ENCODE measurements around the gene EIF4E2.

EIF4E2 gene

GRCh38 chr2:232537499-232537898, 13.0 kb upstream of the EIF4E2 start:
- Histone ChIP-seq H3K27me3 (ENCODE audit: control insufficient read depth in 1 of 2, insufficient read depth in 2 of 2, low read length in 2 of 2) (peaks cover 0 to 5% of the 10 kb centered on the region in 2 donors), H3K27ac (ENCODE audit: low read depth, low read length) (no peak overlapping the region), H3K4me1 (ENCODE audit: control insufficient read depth in 1 of 2, insufficient read depth in 2 of 2, low read length in 2 of 2) (no peaks in the 10 kb centered on the region), H3K4me3 (ENCODE audit: low read depth in 1 of 2, low read length in 2 of 2) (no peak overlapping the region), H3K9me3 (ENCODE audit: control insufficient read depth in 1 of 2, low read length in 2 of 2) (peaks cover 3 to 7% of the 10 kb centered on the region in 2 donors), H3K9ac (ENCODE audit: low read depth in 1 of 2, low read length in 2 of 2) (no peak overlapping the region), H3K36me3 (ENCODE audit: control insufficient read depth in 1 of 2, insufficient read depth in 2 of 2, low read length in 2 of 2) (no peaks in the 10 kb centered on the region)

- Histone ChIP-seq H3K9ac (ENCODE audit: low read depth in 1 of 2, low read length in 2 of 2) (no peak overlapping the region), H3K27ac (ENCODE audit: low read depth, low read length) (no peak overlapping the region), H3K36me3 (ENCODE audit: control insufficient read depth in 1 of 2, insufficient read depth in 2 of 2, low read length in 2 of 2) (no peaks in the 10 kb centered on the region), H3K4me3 (ENCODE audit: low read depth in 1 of 2, low read length in 2 of 2) (no peak overlapping the region), H3K9me3 (ENCODE audit: control insufficient read depth in 1 of 2, low read length in 2 of 2) (peaks cover 3 to 7% of the 10 kb centered on the region in 2 donors), H3K4me1 (ENCODE audit: control insufficient read depth in 1 of 2, insufficient read depth in 2 of 2, low read length in 2 of 2) (no peaks in the 10 kb centered on the region), H3K27me3 (ENCODE audit: control insufficient read depth in 1 of 2, insufficient read depth in 2 of 2, low read length in 2 of 2) (peaks cover 0 to 5% of the 10 kb centered on the region in 2 donors)
Measured at GRCh38 chr2:232538671-232539070, 11.8 kb upstream of the EIF4E2 start.

GRCh38 chr2:232539298-232540231, 10.9 kb upstream of the EIF4E2 start, which contains the start of gene CHRNG:
TSS of gene CHRNG (plus strand) at chr2:232539692. CDS start at chr2:232539748, 56 bp downstream.
- Histone ChIP-seq H3K27me3 (ENCODE audit: control insufficient read depth in 1 of 2, insufficient read depth in 2 of 2, low read length in 2 of 2) (peaks cover 0 to 5% of the 10 kb centered on the region in 2 donors), H3K9me3 (ENCODE audit: control insufficient read depth in 1 of 2, low read length in 2 of 2) (peaks cover 3 to 7% of the 10 kb centered on the region in 2 donors)

GRCh38 chr2:232540441-232541041, 9.9 kb upstream of the EIF4E2 start:
- Histone ChIP-seq H3K9me3 (ENCODE audit: control insufficient read depth in 1 of 2, low read length in 2 of 2) (peaks cover 3 to 7% of the 10 kb centered on the region in 2 donors), H3K27ac (ENCODE audit: low read depth, low read length) (no peak overlapping the region), H3K4me3 (ENCODE audit: low read depth in 1 of 2, low read length in 2 of 2) (no peak overlapping the region), H3K36me3 (ENCODE audit: control insufficient read depth in 1 of 2, insufficient read depth in 2 of 2, low read length in 2 of 2) (no peaks in the 10 kb centered on the region), H3K27me3 (ENCODE audit: control insufficient read depth in 1 of 2, insufficient read depth in 2 of 2, low read length in 2 of 2) (peaks cover 0 to 5% of the 10 kb centered on the region in 2 donors), H3K4me1 (ENCODE audit: control insufficient read depth in 1 of 2, insufficient read depth in 2 of 2, low read length in 2 of 2) (no peaks in the 10 kb centered on the region), H3K9ac (ENCODE audit: low read depth in 1 of 2, low read length in 2 of 2) (no peak overlapping the region)

More at GRCh38 chr2:232539298-232540231, 10.9 kb upstream of the EIF4E2 start, which contains the start of gene CHRNG:
- no peaks in the 10 kb centered on the region for H3K4me1 ChIP-seq (ENCODE audit: control insufficient read depth in 1 of 2, insufficient read depth in 2 of 2, low read length in 2 of 2)
- H3K4me3 ChIP-seq (ENCODE audit: low read depth in 1 of 2, low read length in 2 of 2) = no peak within 1 kb of the TSS
- H3K36me3 ChIP-seq (ENCODE audit: control insufficient read depth in 1 of 2, insufficient read depth in 2 of 2, low read length in 2 of 2) = no peaks in the 10 kb centered on the region
- H3K27ac ChIP-seq (ENCODE audit: low read depth, low read length) = no peak within 1 kb of the TSS
- H3K9ac ChIP-seq (ENCODE audit: low read depth in 1 of 2, low read length in 2 of 2) = no peak within 1 kb of the TSS

- Histone ChIP-seq H3K9me3 (ENCODE audit: control insufficient read depth in 1 of 2, low read length in 2 of 2) (peaks cover under 1 to 2% of the 10 kb centered on the region in 2 donors), H3K36me3 (ENCODE audit: control insufficient read depth in 1 of 2, insufficient read depth in 2 of 2, low read length in 2 of 2) (no peaks in the 10 kb centered on the region), H3K27ac (ENCODE audit: low read depth, low read length) (no peak overlapping the region), H3K4me3 (ENCODE audit: low read depth in 1 of 2, low read length in 2 of 2) (no peak overlapping the region), H3K9ac (ENCODE audit: low read depth in 1 of 2, low read length in 2 of 2) (no peak overlapping the region), H3K4me1 (ENCODE audit: control insufficient read depth in 1 of 2, insufficient read depth in 2 of 2, low read length in 2 of 2) (no peaks in the 10 kb centered on the region), H3K27me3 (ENCODE audit: control insufficient read depth in 1 of 2, insufficient read depth in 2 of 2, low read length in 2 of 2) (peaks cover 0 to 5% of the 10 kb centered on the region in 2 donors)
Measured at GRCh38 chr2:232541195-232541960, 9.1 kb upstream of the EIF4E2 start.

- Histone ChIP-seq H3K27me3 (ENCODE audit: control insufficient read depth in 1 of 2, insufficient read depth in 2 of 2, low read length in 2 of 2) (peaks cover 0 to 5% of the 10 kb centered on the region in 2 donors), H3K36me3 (ENCODE audit: control insufficient read depth in 1 of 2, insufficient read depth in 2 of 2, low read length in 2 of 2) (peaks cover 0 to 7% of the 10 kb centered on the region in 2 donors), H3K4me1 (ENCODE audit: control insufficient read depth in 1 of 2, insufficient read depth in 2 of 2, low read length in 2 of 2) (no peaks in the 10 kb centered on the region), H3K27ac (ENCODE audit: low read depth, low read length) (no peak overlapping the region), H3K9ac (ENCODE audit: low read depth in 1 of 2, low read length in 2 of 2) (no peak overlapping the region), H3K4me3 (ENCODE audit: low read depth in 1 of 2, low read length in 2 of 2) (no peak overlapping the region), H3K9me3 (ENCODE audit: control insufficient read depth in 1 of 2, low read length in 2 of 2) (no peaks in the 10 kb centered on the region)
Measured at GRCh38 chr2:232541961-232542714, 8.4 kb upstream of the EIF4E2 start.

- Histone ChIP-seq H3K4me3 (ENCODE audit: low read depth in 1 of 2, low read length in 2 of 2) (no peak overlapping the region), H3K27me3 (ENCODE audit: control insufficient read depth in 1 of 2, insufficient read depth in 2 of 2, low read length in 2 of 2) (peaks cover 0 to 5% of the 10 kb centered on the region in 2 donors), H3K9ac (ENCODE audit: low read depth in 1 of 2, low read length in 2 of 2) (no peak overlapping the region), H3K4me1 (ENCODE audit: control insufficient read depth in 1 of 2, insufficient read depth in 2 of 2, low read length in 2 of 2) (no peaks in the 10 kb centered on the region), H3K36me3 (ENCODE audit: control insufficient read depth in 1 of 2, insufficient read depth in 2 of 2, low read length in 2 of 2) (peaks cover 5 to 7% of the 10 kb centered on the region in 2 donors), H3K27ac (ENCODE audit: low read depth, low read length) (no peak overlapping the region), H3K9me3 (ENCODE audit: control insufficient read depth in 1 of 2, low read length in 2 of 2) (no peaks in the 10 kb centered on the region)
Measured at GRCh38 chr2:232542715-232543467, 7.6 kb upstream of the EIF4E2 start.

- Histone ChIP-seq H3K9me3 (ENCODE audit: control insufficient read depth in 1 of 2, low read length in 2 of 2) (no peaks in the 10 kb centered on the region), H3K4me3 (ENCODE audit: low read depth in 1 of 2, low read length in 2 of 2) (no peak overlapping the region), H3K9ac (ENCODE audit: low read depth in 1 of 2, low read length in 2 of 2) (no peak overlapping the region), H3K27ac (ENCODE audit: low read depth, low read length) (no peak overlapping the region), H3K36me3 (ENCODE audit: control insufficient read depth in 1 of 2, insufficient read depth in 2 of 2, low read length in 2 of 2) (peaks cover 5 to 7% of the 10 kb centered on the region in 2 donors), H3K27me3 (ENCODE audit: control insufficient read depth in 1 of 2, insufficient read depth in 2 of 2, low read length in 2 of 2) (peaks cover 0 to 5% of the 10 kb centered on the region in 2 donors), H3K4me1 (ENCODE audit: control insufficient read depth in 1 of 2, insufficient read depth in 2 of 2, low read length in 2 of 2) (no peaks in the 10 kb centered on the region)
Measured at GRCh38 chr2:232543491-232543890, 7.0 kb upstream of the EIF4E2 start.

All from duodenal mucosa (tissue), 2 donors.